HepG2 (cell line): Measurements from ENCODE around the gene SF3B2. TPM values are rescaled to one million over a fixed set of nuclear protein-coding genes. Genes with fewer than 3 reads are reported as not detected.

Source experiments
- ATAC-seq: fragments of 200-7000 bp; cut with Tn5 transposase; 3 replicates; pipeline ENCODE4 v1.9.1; 2020; ENCODE audit warnings: mild to moderate bottlenecking, moderate library complexity
- BruUV-seq: library from RNA; stranded (reverse); fragments of 400-500 nt; replicated peaks from 2 replicates; lab custom pipeline; 2021; lab: Mats Ljungman, UMichigan
- CTCF ChIA-PET: fragments of 300-600 bp; formaldehyde crosslinking; extraction: SDS; loops from one replicate; lab custom pipeline; 2021; ENCODE audit warnings: low total read pairs, inconsistent platforms, low intra/inter-chr PET ratio; lab: Yijun Ruan, JAX
- POLR2A ChIA-PET: fragments of 350-600 bp; sonication (Branson Sonifier 250); formaldehyde crosslinking; loops from one replicate; lab custom pipeline; 2020; ENCODE audit warnings: antibody characterized with exemption, inconsistent platforms; lab: Yijun Ruan, JAX
- DNase-seq: peaks from one replicate; pipeline ENCODE4 v3.0.0-alpha.2; 2015; ENCODE audit warnings: low spot score
- FAIRE-seq: peaks from 3 replicates; lab custom pipeline; 2011; peaks lifted over from hg19 to GRCh38; lab: Jason Lieb, UNC
- H2AFZ ChIP-seq: one replicate; pipeline ENCODE4 v1.6.1; 2011; ENCODE audit warnings: low read length, inconsistent platforms
- H3K27ac ChIP-seq: fragments of 300-600 bp; 3 replicates; pipeline ENCODE4 v1.8.0; 2011; ENCODE audit warnings: mixed run types, mild to moderate bottlenecking, mixed read lengths, low read length, inconsistent platforms; ENCODE audit not compliant: insufficient read depth; ENCODE audit errors: extremely low read length
- H3K27me3 ChIP-seq, 2 experiments: fragments of 200-600 bp in 1 of 2; 2 replicates in 1 of 2; 3 replicates in 1 of 2; pipeline versions ENCODE4 v1.6.0 to v1.8.0; 2011; ENCODE audit warnings: low read length in 2 of 2, mild to moderate bottlenecking in 2 of 2, moderate library complexity in 2 of 2, inconsistent platforms in 1 of 2; ENCODE audit not compliant: insufficient read depth in 2 of 2, control insufficient read depth in 1 of 2
- H3K36me3 ChIP-seq, 2 experiments: fragments of 200-600 bp in 1 of 2; replicated peaks in 1 of 2; 2 replicates in 1 of 2; 3 replicates in 1 of 2; pipeline versions ENCODE4 v1.5.1 to v1.8.0; 2011; ENCODE audit warnings: low read length in 2 of 2, inconsistent platforms in 1 of 2; ENCODE audit not compliant: insufficient read depth in 2 of 2, control insufficient read depth in 1 of 2
- H3K4me1 ChIP-seq: 2 replicates; pipeline ENCODE4 v1.5.1; 2012; ENCODE audit warnings: low read length, inconsistent platforms; ENCODE audit not compliant: insufficient read depth
- H3K4me2 ChIP-seq: 2 replicates; pipeline ENCODE4 v1.6.0; 2011; ENCODE audit warnings: low read depth, low read length, inconsistent platforms
- H3K4me3 ChIP-seq, 3 experiments: fragments of 200-600 bp in 1 of 3; sonication (generic), shearing (Covaris generic) in 1 of 3; replicated peaks in 1 of 3; 2 replicates each; pipeline ENCODE4 v1.5.1; 2011 to 2016; ENCODE audit warnings: low read length in 3 of 3, inconsistent platforms in 2 of 3, low read depth in 2 of 3, mild to moderate bottlenecking in 2 of 3, control low read depth in 1 of 3, mixed read lengths in 1 of 3; ENCODE audit not compliant: insufficient read depth in 1 of 3
- H3K79me2 ChIP-seq: one replicate; pipeline ENCODE4 v1.6.1; 2011; ENCODE audit warnings: low read length, inconsistent platforms; ENCODE audit not compliant: insufficient read depth
- H3K9ac ChIP-seq: 2 replicates; pipeline ENCODE4 v1.6.0; 2011; ENCODE audit warnings: mild to moderate bottlenecking, low read depth, low read length, inconsistent platforms; ENCODE audit not compliant: insufficient read depth
- H3K9me3 ChIP-seq: 2 replicates; pipeline ENCODE4 v1.5.1; 2012; ENCODE audit warnings: mild to moderate bottlenecking, low read length
- H4K20me1 ChIP-seq: 2 replicates; pipeline ENCODE4 v1.6.0; 2011; ENCODE audit warnings: inconsistent platforms, mild to moderate bottlenecking, low read length, moderate library complexity; ENCODE audit not compliant: insufficient read depth
- ASH2L ChIP-seq: fragments of 300-600, 200-600 bp; sonication (generic); IDR thresholded peaks from 2 replicates; pipeline ENCODE4 v1.7.0; 2017; ENCODE audit warnings: low read depth, mild to moderate bottlenecking, moderate library complexity, mixed read lengths, low read length; ENCODE audit not compliant: insufficient read length
- GFI1 ChIP-seq: sonication (generic); formaldehyde crosslinking; IDR thresholded peaks from 2 replicates; pipeline ENCODE4 v1.5.0; 2020; ENCODE audit warnings: missing genetic modification reagents, mild to moderate bottlenecking, borderline replicate concordance
- HIC2 ChIP-seq: sonication (generic); formaldehyde crosslinking; IDR thresholded peaks from 2 replicates; pipeline ENCODE4 v1.9.0; 2022; ENCODE audit warnings: low read depth, missing genetic modification reagents
- KDM5A ChIP-seq: fragments of 200-600 bp; sonication (generic); IDR thresholded peaks from 2 replicates; pipeline ENCODE4 v1.7.0; 2018; ENCODE audit warnings: antibody characterized with exemption, mild to moderate bottlenecking, low read length, borderline replicate concordance
- KLF9 ChIP-seq: IDR thresholded peaks from 2 replicates; pipeline ENCODE4 v1.6.1; 2016; ENCODE audit warnings: low read depth
- NFYB ChIP-seq: sonication (generic); formaldehyde crosslinking; IDR thresholded peaks from 2 replicates; pipeline ENCODE4 v1.4.0; 2020; ENCODE audit warnings: missing genetic modification reagents
- THAP7 ChIP-seq: sonication (generic); formaldehyde crosslinking; IDR thresholded peaks from 2 replicates; pipeline ENCODE4 v1.8.1; 2023; ENCODE audit warnings: mild to moderate bottlenecking, missing genetic modification reagents
- WIZ ChIP-seq: sonication (generic); formaldehyde crosslinking; IDR thresholded peaks from 2 replicates; pipeline ENCODE4 v1.5.1; 2020; ENCODE audit warnings: mild to moderate bottlenecking, missing genetic modification reagents
- ZNF20 ChIP-seq: sonication (generic); formaldehyde crosslinking; IDR thresholded peaks from 2 replicates; pipeline ENCODE4 v1.4.0; 2020; ENCODE audit warnings: mild to moderate bottlenecking, moderate library complexity, missing genetic modification reagents
- ZNF3 ChIP-seq: IDR thresholded peaks from 2 replicates; pipeline ENCODE4 v1.7.0; 2017; ENCODE audit warnings: inconsistent platforms
- ZNF781 ChIP-seq: sonication (generic); formaldehyde crosslinking; IDR thresholded peaks from 2 replicates; pipeline ENCODE4 v1.5.1; 2020; ENCODE audit warnings: borderline replicate concordance, mild to moderate bottlenecking, missing genetic modification reagents; ENCODE audit errors: not compliant biosample characterization
- WGBS: methylation state at CpG from one replicate; pipeline ENCODE4 v1.1.6; 2017; ENCODE audit warnings: low lambda C conversion rate; 5-methylcytosine and 5-hydroxymethylcytosine counted together
- in situ Hi-C: cut with HindIII; loops from 2 replicates; pipeline ENCODE4 v1.10.0; 2017; ENCODE audit warnings: low pct_unique_long_range_greater_than_20kb; ENCODE audit not compliant: extremely low pct_ligation_motif_present
- intact Hi-C: fragments of 100-400 bp; cut with micrococcal nuclease; formaldehyde crosslinking; loops from one replicate; pipeline ENCODE4 v1.10.0; 2022; ENCODE audit not compliant: unreplicated experiment
- polyA plus RNA-seq, 8 experiments: library from polyadenylated mRNA; depleted of rRNA in 3 of 8; stranded (reverse) in 7 of 8; unstranded in 1 of 8; fragments of >200 nt; fragmentation: Illumina TruSeq in 4 of 8; extraction: Trizol in 4 of 8; gene quantifications; 2 replicates each; pipeline versions ENCODE4 v1.2.1 to v1.2.3, GENCODE V29; 2011 to 2016; ENCODE audit warnings: low read depth in 4 of 8, missing spikeins in 1 of 8, mixed read lengths in 1 of 8; ENCODE audit not compliant: insufficient read depth in 1 of 8
- total RNA-seq, 5 experiments: library from RNA; depleted of rRNA; stranded (reverse); fragments of >200 nt; fragmentation: Illumina TruSeq; extraction: Trizol; gene quantifications; 2 replicates each; pipeline ENCODE4 v1.2.3, GENCODE V29; 2016; ENCODE audit warnings: low read depth in 1 of 5
- TF ChIP-seq, protein P1 (sequence below): IDR thresholded peaks from 2 replicates; pipeline ENCODE4 v1.6.1; 2018; ENCODE audit warnings: missing genetic modification reagents

SF3B2 gene
- total and polyA plus RNA-seq, 2 of the 13 experiments (the other 11 are each of a cell fraction or from before 2014, with no cell fraction given): 70.4 to 153 TPM

GRCh38 chr11:66020212-66020611 lies 32.0 kb upstream of the SF3B2 start:
- in situ Hi-C loops (no loop called here), intact Hi-C loops (no loop called here)
- no peak for TF ChIP-seq ZNF781 (CRISPR knock-in tag)
- no peak for TF ChIP-seq ZNF20
- TF ChIP-seq NFYB (CRISPR knock-in tag): no peak
- TF ChIP-seq, protein P1, sequence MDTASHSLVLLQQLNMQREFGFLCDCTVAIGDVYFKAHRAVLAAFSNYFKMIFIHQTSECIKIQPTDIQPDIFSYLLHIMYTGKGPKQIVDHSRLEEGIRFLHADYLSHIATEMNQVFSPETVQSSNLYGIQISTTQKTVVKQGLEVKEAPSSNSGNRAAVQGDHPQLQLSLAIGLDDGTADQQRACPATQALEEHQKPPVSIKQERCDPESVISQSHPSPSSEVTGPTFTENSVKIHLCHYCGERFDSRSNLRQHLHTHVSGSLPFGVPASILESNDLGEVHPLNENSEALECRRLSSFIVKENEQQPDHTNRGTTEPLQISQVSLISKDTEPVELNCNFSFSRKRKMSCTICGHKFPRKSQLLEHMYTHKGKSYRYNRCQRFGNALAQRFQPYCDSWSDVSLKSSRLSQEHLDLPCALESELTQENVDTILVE (CRISPR knock-in tag): no peak
- no peak for TF ChIP-seq KDM5A
- no peak for TF ChIP-seq HIC2 (CRISPR knock-in tag)
- TF ChIP-seq GFI1 (CRISPR knock-in tag): no peak
- TF ChIP-seq KLF9 (CRISPR knock-in tag): no peak
- TF ChIP-seq THAP7: no peak
- no peak for TF ChIP-seq ASH2L
- no peak for TF ChIP-seq ZNF3 (CRISPR knock-in tag)
- no peak for TF ChIP-seq WIZ (CRISPR knock-in tag)
- no TSS peak for BruUV-seq
- ChIA-PET CTCF (no interaction called here), POLR2A (interaction anchor here (0.6 to 1.4 kb wide), 2 partner anchors 32 to 161 kb away, joined by 3 to 4 read pairs; partner anchors contain the start of gene SF3B2)
- FAIRE-seq: no peak
- Histone ChIP-seq H3K4me1 (peaks cover 21% of the 10 kb centered on the region), H3K27me3 (peaks cover 8 to 40% of the 10 kb centered on the region in 2 experiments; a peak in 3 of 5 replicates), H2AFZ (no peak overlapping the region), H3K9me3 (no peaks in the 10 kb centered on the region), H3K4me3 (no peak overlapping the region; a peak in 1 of 6 replicates), H4K20me1 (no peaks in the 10 kb centered on the region), H3K36me3 (no peaks in the 10 kb centered on the region), H3K27ac (no peak overlapping the region), H3K79me2 (no peaks in the 10 kb centered on the region), H3K4me2 (no peak overlapping the region), H3K9ac (no peak overlapping the region)
- DNase-seq: no peak
- 36% methylated on average over 4 of the region's 8 CpGs for WGBS
- ATAC-seq: no peak
